T-helper 1 cell treated with Interleukin-12 subunit alpha and Interleukin-12 subunit beta and Interleukin-4 antibody, amounts not matched to agents 30 μg/mL and 1 μg/mL, for 36 hours (primary cell): Measurements from ENCODE around the gene MTA1.
A peak's percentile ranks its signal among the peaks of the same experiment; 100 is the strongest.

Experiments
- H3K27ac Mint-ChIP-seq: one replicate; pipeline ENCODE4 v1.8.0; 2021; ENCODE audit warnings: mild to moderate bottlenecking, mixed read lengths
- H3K27me3 Mint-ChIP-seq: one replicate; pipeline ENCODE4 v1.8.0; 2021; ENCODE audit warnings: low read depth, mixed read lengths
- H3K36me3 Mint-ChIP-seq: one replicate; pipeline ENCODE4 v1.8.0; 2021; ENCODE audit warnings: low read depth, mixed read lengths
- H3K4me1 Mint-ChIP-seq: one replicate; pipeline ENCODE4 v1.8.0; 2021; ENCODE audit warnings: low read depth, mixed read lengths
- H3K4me3 Mint-ChIP-seq: one replicate; pipeline ENCODE4 v1.8.0; 2021; ENCODE audit warnings: mild to moderate bottlenecking, moderate library complexity, mixed read lengths
- H3K9me3 Mint-ChIP-seq: one replicate; pipeline ENCODE4 v1.8.0; 2021; ENCODE audit warnings: mixed read lengths

The MTA1 gene

DNA sequence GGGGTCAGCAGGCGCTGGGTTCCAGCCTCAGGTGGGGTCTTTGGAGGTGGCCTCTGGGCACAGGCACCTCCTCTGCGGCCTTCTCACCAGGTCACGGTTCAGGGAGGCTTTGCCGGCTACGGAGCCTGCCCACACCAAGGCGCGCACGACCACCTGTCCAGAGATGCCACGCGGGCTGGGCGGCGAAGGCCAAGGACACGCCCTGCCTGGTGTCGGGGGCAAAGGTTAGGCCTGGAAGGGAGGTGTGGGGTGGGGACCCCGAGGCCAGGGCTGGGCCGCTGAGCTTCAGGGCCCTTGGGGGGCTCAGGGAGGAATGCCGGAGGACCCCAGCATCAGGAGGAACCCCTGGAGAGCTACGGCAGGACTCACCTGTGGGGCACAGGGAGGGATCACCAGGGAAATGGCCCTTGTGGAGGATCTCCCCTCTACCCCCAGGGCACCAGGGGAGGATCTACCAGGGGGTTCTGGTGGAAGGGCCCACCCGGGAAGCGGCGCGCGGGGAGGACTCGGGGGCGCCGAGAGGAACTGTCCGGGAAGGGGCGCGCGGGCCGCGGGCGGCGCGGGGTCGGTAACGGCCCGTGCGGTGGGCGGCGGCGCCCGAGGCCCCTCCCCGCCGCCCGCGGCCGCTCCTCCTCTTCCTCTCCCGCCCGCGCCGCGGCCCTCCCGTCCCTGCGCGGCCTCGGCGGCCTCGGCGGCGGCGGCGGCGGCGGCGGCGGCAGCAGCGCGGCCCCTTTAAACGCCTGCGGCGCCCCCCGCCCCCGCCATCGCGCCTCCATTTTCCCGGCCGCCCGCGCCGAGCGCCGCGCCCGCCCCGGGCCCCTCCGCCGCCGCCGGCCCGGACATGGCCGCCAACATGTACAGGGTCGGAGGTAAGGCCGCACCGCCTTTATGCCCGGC lies at the start of gene MTA1:
Gene MTA1, plus strand, starts transcription at position 633 of the 897 bp plus-strand sequence. Its CDS starts 209 bp downstream, at position 842.
- no peaks in the 10 kb centered on the region for H3K9me3 Mint-ChIP-seq
- no peaks in the 10 kb centered on the region for H3K27me3 Mint-ChIP-seq
- peaks cover 11% of the 10 kb centered on the region for H3K4me1 Mint-ChIP-seq
- H3K27ac Mint-ChIP-seq = peak within 1 kb of the TSS; percentile 83
- H3K36me3 Mint-ChIP-seq = peaks cover 1% of the 10 kb centered on the region
- peak within 1 kb of the TSS; percentile 90 for H3K4me3 Mint-ChIP-seq

DNA sequence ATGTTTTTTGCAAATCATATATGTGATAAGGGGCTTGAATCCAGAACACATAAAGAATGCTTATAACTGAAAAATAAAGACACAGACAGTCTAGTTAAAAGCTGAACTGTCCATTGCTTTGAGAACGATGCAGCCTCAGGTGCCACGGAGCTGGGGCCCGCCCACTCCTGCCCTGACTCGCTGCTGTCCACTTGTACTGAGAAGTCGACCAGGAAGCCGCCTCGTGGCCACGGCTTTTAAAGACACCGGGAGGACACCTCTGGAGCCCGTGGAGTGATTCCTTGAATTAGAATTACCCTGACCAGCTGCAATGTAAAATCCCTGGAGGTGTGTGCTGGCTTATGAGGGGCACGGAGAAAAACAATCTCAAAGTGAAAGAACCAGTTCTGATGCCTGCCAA lies 45.2 kb upstream of the MTA1 start:
- Mint-ChIP-seq H3K36me3 (no peaks in the 10 kb centered on the region), H3K4me1 (peaks cover 14% of the 10 kb centered on the region)

GRCh38 chr14:105375635-105376057 lies 44.0 kb upstream of the MTA1 start:
- H3K27ac Mint-ChIP-seq = peak overlapping the region; percentile 86
- H3K27me3 Mint-ChIP-seq = no peaks in the 10 kb centered on the region
- H3K9me3 Mint-ChIP-seq = no peaks in the 10 kb centered on the region
- no peaks in the 10 kb centered on the region for H3K36me3 Mint-ChIP-seq
- no peak overlapping the region for H3K4me3 Mint-ChIP-seq
- peaks cover 13% of the 10 kb centered on the region for H3K4me1 Mint-ChIP-seq

More for the DNA sequence above, 45.2 kb upstream of the MTA1 start:
- H3K27ac Mint-ChIP-seq = no peak overlapping the region
- H3K27me3 Mint-ChIP-seq = no peaks in the 10 kb centered on the region
- no peak overlapping the region for H3K4me3 Mint-ChIP-seq
- no peaks in the 10 kb centered on the region for H3K9me3 Mint-ChIP-seq

- Mint-ChIP-seq H3K36me3 (no peaks in the 10 kb centered on the region), H3K4me3 (no peak overlapping the region), H3K27me3 (no peaks in the 10 kb centered on the region), H3K4me1 (peaks cover 10% of the 10 kb centered on the region), H3K27ac (no peak overlapping the region), H3K9me3 (no peaks in the 10 kb centered on the region)
These were observed 42.8 kb upstream of the MTA1 start for GRCh38 chr14:105376521-105377440.

GRCh38 chr14:105377555-105378182 lies 42.0 kb upstream of the MTA1 start:
- H3K27me3 Mint-ChIP-seq = no peaks in the 10 kb centered on the region
- H3K36me3 Mint-ChIP-seq = no peaks in the 10 kb centered on the region
- no peaks in the 10 kb centered on the region for H3K9me3 Mint-ChIP-seq
- H3K4me3 Mint-ChIP-seq = no peak overlapping the region
- peaks cover 10% of the 10 kb centered on the region for H3K4me1 Mint-ChIP-seq
- H3K27ac Mint-ChIP-seq = no peak overlapping the region

- H3K9me3 Mint-ChIP-seq = no peaks in the 10 kb centered on the region
- no peak overlapping the region for H3K4me3 Mint-ChIP-seq
- no peaks in the 10 kb centered on the region for H3K36me3 Mint-ChIP-seq
- no peak overlapping the region for H3K27ac Mint-ChIP-seq
- H3K27me3 Mint-ChIP-seq = no peaks in the 10 kb centered on the region
- H3K4me1 Mint-ChIP-seq = peaks cover 10% of the 10 kb centered on the region
These were observed 41.4 kb upstream of the MTA1 start for GRCh38 chr14:105378199-105378598.

DNA sequence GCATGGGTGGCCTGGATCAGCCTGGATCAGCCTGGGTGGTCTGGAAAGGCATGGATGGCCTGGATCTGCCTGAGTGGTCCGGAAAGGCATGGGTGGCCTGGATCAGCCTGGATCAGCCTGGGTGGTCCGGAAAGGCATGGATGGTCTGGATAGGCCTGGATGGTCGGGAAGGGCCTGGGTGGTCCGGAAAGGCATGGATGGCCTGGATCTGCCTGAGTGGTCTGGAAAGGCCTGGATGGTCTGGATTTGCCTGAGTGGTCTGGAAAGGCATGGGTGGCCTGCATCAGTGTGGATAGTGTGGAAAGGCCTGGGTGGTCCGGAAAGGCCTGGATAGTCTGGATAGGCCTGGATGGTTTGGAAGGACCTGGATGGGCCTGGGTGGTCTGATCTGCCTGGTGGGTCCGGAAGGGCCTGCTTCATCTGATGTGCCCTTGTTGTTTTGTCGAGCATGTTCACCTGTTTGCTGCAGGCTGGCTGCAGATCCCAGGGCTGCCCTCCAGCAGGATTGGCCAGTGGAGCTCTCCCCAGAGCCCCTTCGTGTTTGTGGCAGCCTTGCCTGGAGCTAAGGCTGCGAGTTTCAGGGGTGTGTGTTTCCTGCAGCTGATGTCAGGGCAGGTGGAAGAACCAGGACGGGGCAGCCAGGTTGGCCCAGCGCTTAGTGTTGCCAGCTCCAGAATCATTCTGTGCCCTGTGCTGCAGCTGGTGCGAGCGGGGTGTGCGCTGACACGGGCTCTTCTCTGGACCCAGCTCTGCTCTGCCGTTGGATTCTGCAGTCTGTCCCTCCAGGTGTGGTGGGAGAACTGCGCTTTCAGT lies 40.5 kb upstream of the MTA1 start:
- Mint-ChIP-seq H3K4me1 (peaks cover 10% of the 10 kb centered on the region), H3K9me3 (no peaks in the 10 kb centered on the region), H3K36me3 (no peaks in the 10 kb centered on the region), H3K4me3 (no peak overlapping the region), H3K27me3 (no peaks in the 10 kb centered on the region), H3K27ac (no peak overlapping the region)

DNA sequence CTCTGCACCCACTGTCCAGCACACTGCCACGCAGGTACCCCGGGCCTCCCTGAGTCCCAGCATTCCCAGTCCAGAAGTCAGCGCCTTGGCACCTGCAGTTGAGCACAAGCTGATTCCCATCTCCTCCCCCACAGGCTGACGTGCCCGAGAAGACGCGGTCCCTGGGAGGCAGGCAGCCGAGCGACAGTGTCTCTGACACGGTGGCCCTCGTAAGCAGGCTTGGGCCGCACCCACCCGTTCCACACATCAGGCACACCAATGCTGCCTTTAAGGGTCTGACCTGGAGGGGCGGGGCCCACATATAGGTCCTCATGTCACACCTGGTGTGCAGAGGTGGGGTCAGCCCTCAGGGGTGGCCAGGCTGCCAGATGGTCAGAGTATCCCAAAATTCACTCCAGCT lies 39.7 kb upstream of the MTA1 start:
- Mint-ChIP-seq H3K9me3 (no peaks in the 10 kb centered on the region), H3K27me3 (no peaks in the 10 kb centered on the region), H3K4me1 (peaks cover 9% of the 10 kb centered on the region), H3K27ac (no peak overlapping the region), H3K4me3 (no peak overlapping the region), H3K36me3 (no peaks in the 10 kb centered on the region)

DNA sequence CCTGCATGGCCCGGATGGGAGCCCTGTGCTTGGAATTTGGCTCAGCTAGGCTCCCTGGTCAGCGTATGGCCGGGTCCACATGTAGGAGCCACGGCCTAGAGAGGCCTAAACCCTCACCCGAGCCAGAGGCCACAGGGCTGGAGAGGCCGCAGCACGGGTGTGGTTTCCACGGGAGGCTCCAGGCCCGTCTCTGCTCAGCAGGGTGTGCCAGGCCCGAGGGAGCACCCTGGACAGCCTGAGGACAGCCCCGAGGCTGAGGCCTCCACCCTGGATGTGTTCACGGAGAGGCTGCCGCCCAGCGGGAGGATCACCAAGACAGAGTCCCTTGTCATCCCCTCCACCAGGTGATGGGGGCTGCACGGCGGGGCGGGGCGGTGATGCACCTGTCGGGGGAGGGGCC lies 38.9 kb upstream of the MTA1 start:
- peaks cover 4% of the 10 kb centered on the region for H3K4me1 Mint-ChIP-seq

DNA sequence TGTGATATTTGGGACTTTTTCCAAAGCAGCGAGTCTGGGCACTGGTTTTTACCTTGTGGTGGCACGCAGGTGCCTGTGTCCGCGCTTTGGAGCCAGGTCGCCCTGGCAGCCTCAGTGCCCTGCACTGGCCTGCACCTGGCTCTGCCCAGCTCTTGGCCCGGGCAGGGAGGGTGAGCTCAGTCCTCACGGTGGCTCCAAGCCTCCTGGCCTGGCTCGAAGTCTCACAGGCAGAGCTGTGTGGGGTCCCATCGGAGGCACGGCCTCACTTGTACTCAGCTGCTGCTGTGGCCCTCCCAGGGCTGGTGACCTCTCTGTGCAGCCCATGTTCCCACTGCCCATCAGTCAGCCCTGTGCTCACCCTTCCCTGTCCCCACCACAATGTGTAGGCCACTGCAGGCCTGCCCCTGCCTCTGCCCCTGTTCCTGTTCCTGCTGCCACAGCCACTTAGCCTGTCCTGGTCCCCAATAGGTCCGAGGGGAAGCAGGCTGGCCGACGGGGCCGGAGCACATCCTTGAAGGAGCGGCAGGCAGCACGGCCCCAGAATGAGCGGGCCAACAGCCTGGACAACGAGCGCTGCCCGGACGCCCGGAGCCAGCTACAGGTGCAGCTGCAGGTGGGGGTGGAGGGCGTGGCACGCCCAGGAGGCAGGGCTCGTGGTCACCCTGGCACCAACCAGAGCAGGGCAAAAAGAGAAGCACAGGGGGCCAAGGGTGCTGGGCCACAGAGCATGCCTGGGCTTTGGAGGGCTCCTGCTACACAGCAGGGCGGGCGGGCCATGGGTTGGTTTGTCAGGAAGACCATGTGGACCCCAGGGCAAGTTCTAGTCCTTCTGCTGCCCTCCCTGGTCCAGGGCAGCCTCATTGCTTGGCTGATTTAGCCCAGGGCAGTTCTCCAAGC lies 37.9 kb upstream of the MTA1 start:
- Mint-ChIP-seq H3K9me3 (no peaks in the 10 kb centered on the region), H3K4me3 (no peak overlapping the region), H3K4me1 (no peaks in the 10 kb centered on the region), H3K36me3 (no peaks in the 10 kb centered on the region), H3K27me3 (no peaks in the 10 kb centered on the region), H3K27ac (no peak overlapping the region)

More for the DNA sequence above, 38.9 kb upstream of the MTA1 start:
- no peaks in the 10 kb centered on the region for H3K36me3 Mint-ChIP-seq
- H3K9me3 Mint-ChIP-seq = no peaks in the 10 kb centered on the region
- H3K27me3 Mint-ChIP-seq = no peaks in the 10 kb centered on the region
- no peak overlapping the region for H3K27ac Mint-ChIP-seq
- H3K4me3 Mint-ChIP-seq = no peak overlapping the region

DNA sequence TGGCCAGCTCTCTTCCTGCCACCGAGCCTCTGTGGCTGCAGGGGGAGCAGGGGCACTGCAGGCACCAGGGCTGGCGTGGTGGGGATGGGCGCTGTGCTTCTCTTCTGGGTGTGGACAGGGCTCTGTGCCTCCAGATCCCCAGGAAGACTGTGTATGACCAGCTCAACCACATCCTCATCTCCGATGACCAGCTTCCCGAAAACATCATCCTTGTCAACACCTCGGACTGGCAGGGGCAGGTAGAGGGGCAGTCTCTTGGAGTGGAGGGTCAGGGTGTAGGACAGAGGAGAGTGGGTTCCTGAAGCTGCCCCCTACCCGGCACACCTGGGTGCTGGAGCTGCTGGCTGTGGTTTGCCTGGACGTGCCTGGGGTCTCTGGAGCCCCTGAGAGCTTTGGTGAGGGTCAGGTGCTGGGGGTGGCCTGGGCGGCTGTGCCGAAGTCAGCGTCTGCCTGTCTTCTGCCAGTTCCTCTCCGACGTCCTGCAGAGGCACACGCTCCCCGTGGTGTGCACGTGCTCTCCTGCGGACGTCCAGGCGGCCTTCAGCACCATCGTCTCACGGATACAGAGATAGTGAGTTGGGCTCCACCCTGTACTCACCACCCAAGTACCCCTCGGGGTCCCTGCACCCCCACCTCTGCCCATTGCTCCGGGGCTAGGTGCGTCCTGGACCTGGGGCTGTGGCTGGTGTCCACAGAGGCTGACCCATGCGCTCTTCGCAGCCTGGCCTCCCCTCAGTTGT lies 37.1 kb upstream of the MTA1 start:
- H3K4me1 Mint-ChIP-seq = no peaks in the 10 kb centered on the region
- no peak overlapping the region for H3K27ac Mint-ChIP-seq
- no peak overlapping the region for H3K4me3 Mint-ChIP-seq
- no peaks in the 10 kb centered on the region for H3K9me3 Mint-ChIP-seq
- no peaks in the 10 kb centered on the region for H3K36me3 Mint-ChIP-seq
- H3K27me3 Mint-ChIP-seq = no peaks in the 10 kb centered on the region

GRCh38 chr14:105383083-105383730 lies 36.4 kb upstream of the MTA1 start:
- no peaks in the 10 kb centered on the region for H3K36me3 Mint-ChIP-seq

More at GRCh38 chr14:105383083-105383730, 36.4 kb upstream of the MTA1 start:
- no peak overlapping the region for H3K4me3 Mint-ChIP-seq
- H3K9me3 Mint-ChIP-seq = no peaks in the 10 kb centered on the region
- no peaks in the 10 kb centered on the region for H3K27me3 Mint-ChIP-seq
- H3K27ac Mint-ChIP-seq = no peak overlapping the region
- no peaks in the 10 kb centered on the region for H3K4me1 Mint-ChIP-seq
